GM18520 (cell line): ENCODE measurements around the gene CHI3L1.

Source experiments
- ATAC-seq: cut with Tn5 transposase; IDR thresholded peaks from one replicate; pipeline ENCODE4 v1.9.1; 2021; ENCODE audit not compliant: unreplicated experiment

The CHI3L1 gene

GRCh38 chr1:203136409-203137042 is 50.0 kb downstream of the CHI3L1 start:
- no peak for ATAC-seq

- ATAC-seq = no peak
Observed at GRCh38 chr1:203135636-203136305, 50.7 kb downstream of the CHI3L1 start.

GRCh38 chr1:203133970-203134725 is 52.4 kb downstream of the CHI3L1 start:
- ATAC-seq = no peak

- ATAC-seq = no peak
Observed at GRCh38 chr1:203131548-203132200, 54.8 kb downstream of the CHI3L1 start.

- no peak for ATAC-seq
Observed at GRCh38 chr1:203130358-203130985, 56.0 kb downstream of the CHI3L1 start.

- ATAC-seq = no peak
Observed at GRCh38 chr1:203129501-203130231, 56.8 kb downstream of the CHI3L1 start.
